WTC11 (cell line): ENCODE results near the gene DDRGK1. TPM values are rescaled to one million over a fixed set of nuclear protein-coding genes. Genes with fewer than 3 reads are reported as not detected.

ENCODE experiments used
- ATAC-seq: fragments of 200-7000 bp; cut with Tn5 transposase; 2 replicates; pipeline ENCODE4 v1.10.0; 2021; ENCODE audit warnings: mild to moderate bottlenecking, moderate library complexity
- CTCF ChIA-PET: fragments of 300-600 bp; sonication (Branson Sonifier 250); formaldehyde crosslinking; loops from one replicate; lab custom pipeline; 2021; ENCODE audit warnings: antibody characterized with exemption; lab: Charles Lee
- POLR2A ChIA-PET: fragments of 350-600 bp; sonication (Branson Sonifier 250); formaldehyde crosslinking; loops from one replicate; lab custom pipeline; 2021; ENCODE audit warnings: antibody characterized with exemption; lab: Charles Lee
- DNase-seq: peaks from one replicate; pipeline ENCODE4 v3.0.0; 2021; ENCODE audit warnings: low spot score
- H3K27ac Mint-ChIP-seq: 2 replicates; pipeline ENCODE4 v1.8.0; 2021; ENCODE audit warnings: mixed read lengths
- H3K27me3 Mint-ChIP-seq: 2 replicates; pipeline ENCODE4 v1.8.0; 2021; ENCODE audit warnings: low read depth, mild to moderate bottlenecking, moderate library complexity, mixed read lengths
- H3K36me3 Mint-ChIP-seq: 2 replicates; pipeline ENCODE4 v1.8.0; 2021; ENCODE audit warnings: mixed read lengths
- H3K4me1 Mint-ChIP-seq: 2 replicates; pipeline ENCODE4 v1.8.0; 2022; ENCODE audit warnings: mixed read lengths
- H3K4me3 Mint-ChIP-seq: 2 replicates; pipeline ENCODE4 v1.8.0; 2021; ENCODE audit warnings: mild to moderate bottlenecking, moderate library complexity, mixed read lengths
- H3K9me3 Mint-ChIP-seq: 2 replicates; pipeline ENCODE4 v1.8.0; 2021; ENCODE audit warnings: mixed read lengths
- CBFB ChIP-seq: sonication (generic); formaldehyde crosslinking; IDR thresholded peaks from 2 replicates; pipeline ENCODE4 v1.8.1; 2022; ENCODE audit warnings: mild to moderate bottlenecking, low read depth, missing genetic modification reagents
- CREB1 ChIP-seq: sonication (generic); formaldehyde crosslinking; IDR thresholded peaks from 2 replicates; pipeline ENCODE4 v1.8.0; 2023; ENCODE audit warnings: mild to moderate bottlenecking, missing genetic modification reagents
- ETV6 ChIP-seq: sonication (generic); formaldehyde crosslinking; IDR thresholded peaks from 2 replicates; pipeline ENCODE4 v1.8.1; 2022; ENCODE audit warnings: mild to moderate bottlenecking, missing genetic modification reagents
- FOXP1 ChIP-seq: sonication (generic); formaldehyde crosslinking; IDR thresholded peaks from 2 replicates; pipeline ENCODE4 v1.8.0; 2022; ENCODE audit warnings: missing genetic modification reagents, mild to moderate bottlenecking, moderate library complexity, borderline replicate concordance
- GABPB1 ChIP-seq: sonication (generic); formaldehyde crosslinking; IDR thresholded peaks from 2 replicates; pipeline ENCODE4 v1.8.1; 2023; ENCODE audit warnings: mild to moderate bottlenecking, missing genetic modification reagents
- IRF2 ChIP-seq: sonication (generic); formaldehyde crosslinking; IDR thresholded peaks from 2 replicates; pipeline ENCODE4 v1.8.0; 2022; ENCODE audit warnings: low read depth, missing genetic modification reagents, borderline replicate concordance
- MXD4 ChIP-seq: fragments of 250-450 bp; sonication (Bioruptor Pico); IDR thresholded peaks from 2 replicates; pipeline ENCODE4 v1.8.0; 2021; ENCODE audit warnings: mild to moderate bottlenecking, moderate library complexity, borderline replicate concordance
- MYBL2 ChIP-seq: sonication (generic); formaldehyde crosslinking; IDR thresholded peaks from 2 replicates; pipeline ENCODE4 v1.8.1; 2023; ENCODE audit warnings: mild to moderate bottlenecking, moderate library complexity, missing genetic modification reagents
- NR3C1 ChIP-seq: sonication (generic); formaldehyde crosslinking; conservative IDR thresholded peaks from 2 replicates; pipeline ENCODE4 v1.8.1; 2023; ENCODE audit warnings: low read depth, mild to moderate bottlenecking, missing genetic modification reagents
- SMAD4 ChIP-seq: sonication (generic); formaldehyde crosslinking; IDR thresholded peaks from 2 replicates; pipeline ENCODE4 v1.8.0; 2022; ENCODE audit warnings: mild to moderate bottlenecking, missing genetic modification reagents
- SOX15 ChIP-seq: fragments of 250-450 bp; sonication (Bioruptor Pico); IDR thresholded peaks from 2 replicates; pipeline ENCODE4 v1.9.0; 2021; ENCODE audit warnings: mild to moderate bottlenecking
- ZNF121 ChIP-seq: sonication (generic); formaldehyde crosslinking; IDR thresholded peaks from 2 replicates; pipeline ENCODE4 v1.8.0; 2023; ENCODE audit warnings: missing genetic modification reagents
- ZNF138 ChIP-seq: sonication (generic); formaldehyde crosslinking; conservative IDR thresholded peaks from 2 replicates; pipeline ENCODE4 v1.8.1; 2022; ENCODE audit warnings: mild to moderate bottlenecking, moderate library complexity, missing genetic modification reagents
- ZNF219 ChIP-seq: sonication (generic); formaldehyde crosslinking; IDR thresholded peaks from 2 replicates; pipeline ENCODE4 v1.8.0; 2023; ENCODE audit warnings: missing genetic modification reagents, mild to moderate bottlenecking, borderline replicate concordance
- ZNF423 ChIP-seq: fragments of 250-450 bp; sonication (Bioruptor Pico); IDR thresholded peaks from 2 replicates; pipeline ENCODE4 v2.1.2; 2022; ENCODE audit warnings: mild to moderate bottlenecking, moderate library complexity
- total RNA-seq: library from RNA; stranded (reverse); gene quantifications from 3 replicates; pipeline ENCODE4 v1.2.3, GENCODE V29; 2021
- TF ChIP-seq, protein P1 (sequence below): sonication (generic); formaldehyde crosslinking; IDR thresholded peaks from 2 replicates; pipeline ENCODE4 v1.8.1; 2023; ENCODE audit warnings: mild to moderate bottlenecking, moderate library complexity, missing genetic modification reagents
- TF ChIP-seq, protein P2 (sequence below): sonication (generic); formaldehyde crosslinking; IDR thresholded peaks from 2 replicates; pipeline ENCODE4 v1.8.1; 2023; ENCODE audit warnings: mild to moderate bottlenecking, missing genetic modification reagents, moderate library complexity
- TF ChIP-seq, protein P3 (sequence below): fragments of 250-450 bp; sonication (Bioruptor Pico); IDR thresholded peaks from 2 replicates; pipeline ENCODE4 v1.9.0; 2021; ENCODE audit warnings: mild to moderate bottlenecking
- TF ChIP-seq, protein P4 (sequence below): sonication (generic); formaldehyde crosslinking; IDR thresholded peaks from 2 replicates; pipeline ENCODE4 v1.8.0; 2023; ENCODE audit warnings: mild to moderate bottlenecking, missing genetic modification reagents
- TF ChIP-seq, protein P5 (sequence below): sonication (generic); formaldehyde crosslinking; IDR thresholded peaks from 2 replicates; pipeline ENCODE4 v1.8.0; 2022; ENCODE audit warnings: mild to moderate bottlenecking, missing genetic modification reagents

The DDRGK1 gene
- total RNA-seq, 1 experiment from 2014 or later = 46.4 TPM

DNA sequence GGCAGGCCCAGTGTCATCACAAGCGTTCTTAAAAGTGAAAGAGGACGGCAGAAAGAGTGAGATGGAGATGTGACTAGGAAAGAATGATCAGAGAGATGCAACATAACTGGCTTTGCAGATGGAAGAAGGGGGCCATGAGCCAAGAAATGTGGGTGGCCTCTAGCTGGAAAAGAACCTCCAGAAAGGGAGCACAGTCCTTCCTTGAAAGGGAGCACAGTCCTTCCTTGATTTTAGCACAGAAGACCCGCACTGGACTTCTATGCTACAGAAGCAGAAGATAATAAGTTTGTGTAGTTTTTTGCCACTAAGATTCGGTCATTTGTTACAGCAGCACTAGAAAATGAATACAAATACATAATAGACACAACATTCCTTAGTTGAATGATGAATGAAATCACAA lies 24.2 kb downstream of the DDRGK1 start:
- Mint-ChIP-seq H3K4me3 (no peak overlapping the region), H3K4me1 (peaks cover 7% of the 10 kb centered on the region)
- POLR2A ChIA-PET = no interaction called here
- TF ChIP-seq GABPB1 (no peak), NR3C1 (CRISPR knock-in tag) (no peak), ETV6 (CRISPR knock-in tag) (no peak), FOXP1 (CRISPR knock-in tag) (no peak), CREB1 (CRISPR knock-in tag) (no peak), SOX15 (no peak), CBFB (CRISPR knock-in tag) (no peak), ZNF423 (CRISPR knock-in tag) (no peak), SMAD4 (no peak), ZNF138 (no peak), MXD4 (CRISPR knock-in tag) (no peak), ZNF219 (CRISPR knock-in tag) (no peak), IRF2 (CRISPR knock-in tag) (no peak), MYBL2 (CRISPR knock-in tag) (no peak), ZNF121 (CRISPR knock-in tag) (no peak)
- TF ChIP-seq, protein P1, sequence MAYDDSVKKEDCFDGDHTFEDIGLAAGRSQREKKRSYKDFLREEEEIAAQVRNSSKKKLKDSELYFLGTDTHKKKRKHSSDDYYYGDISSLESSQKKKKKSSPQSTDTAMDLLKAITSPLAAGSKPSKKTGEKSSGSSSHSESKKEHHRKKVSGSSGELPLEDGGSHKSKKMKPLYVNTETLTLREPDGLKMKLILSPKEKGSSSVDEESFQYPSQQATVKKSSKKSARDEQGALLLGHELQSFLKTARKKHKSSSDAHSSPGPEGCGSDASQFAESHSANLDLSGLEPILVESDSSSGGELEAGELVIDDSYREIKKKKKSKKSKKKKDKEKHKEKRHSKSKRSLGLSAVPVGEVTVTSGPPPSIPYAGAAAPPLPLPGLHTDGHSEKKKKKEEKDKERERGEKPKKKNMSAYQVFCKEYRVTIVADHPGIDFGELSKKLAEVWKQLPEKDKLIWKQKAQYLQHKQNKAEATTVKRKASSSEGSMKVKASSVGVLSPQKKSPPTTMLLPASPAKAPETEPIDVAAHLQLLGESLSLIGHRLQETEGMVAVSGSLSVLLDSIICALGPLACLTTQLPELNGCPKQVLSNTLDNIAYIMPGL (CRISPR knock-in tag) = no peak
- TF ChIP-seq, protein P2, sequence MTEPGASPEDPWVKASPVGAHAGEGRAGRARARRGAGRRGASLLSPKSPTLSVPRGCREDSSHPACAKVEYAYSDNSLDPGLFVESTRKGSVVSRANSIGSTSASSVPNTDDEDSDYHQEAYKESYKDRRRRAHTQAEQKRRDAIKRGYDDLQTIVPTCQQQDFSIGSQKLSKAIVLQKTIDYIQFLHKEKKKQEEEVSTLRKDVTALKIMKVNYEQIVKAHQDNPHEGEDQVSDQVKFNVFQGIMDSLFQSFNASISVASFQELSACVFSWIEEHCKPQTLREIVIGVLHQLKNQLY (CRISPR knock-in tag) = no peak
- TF ChIP-seq, protein P3, sequence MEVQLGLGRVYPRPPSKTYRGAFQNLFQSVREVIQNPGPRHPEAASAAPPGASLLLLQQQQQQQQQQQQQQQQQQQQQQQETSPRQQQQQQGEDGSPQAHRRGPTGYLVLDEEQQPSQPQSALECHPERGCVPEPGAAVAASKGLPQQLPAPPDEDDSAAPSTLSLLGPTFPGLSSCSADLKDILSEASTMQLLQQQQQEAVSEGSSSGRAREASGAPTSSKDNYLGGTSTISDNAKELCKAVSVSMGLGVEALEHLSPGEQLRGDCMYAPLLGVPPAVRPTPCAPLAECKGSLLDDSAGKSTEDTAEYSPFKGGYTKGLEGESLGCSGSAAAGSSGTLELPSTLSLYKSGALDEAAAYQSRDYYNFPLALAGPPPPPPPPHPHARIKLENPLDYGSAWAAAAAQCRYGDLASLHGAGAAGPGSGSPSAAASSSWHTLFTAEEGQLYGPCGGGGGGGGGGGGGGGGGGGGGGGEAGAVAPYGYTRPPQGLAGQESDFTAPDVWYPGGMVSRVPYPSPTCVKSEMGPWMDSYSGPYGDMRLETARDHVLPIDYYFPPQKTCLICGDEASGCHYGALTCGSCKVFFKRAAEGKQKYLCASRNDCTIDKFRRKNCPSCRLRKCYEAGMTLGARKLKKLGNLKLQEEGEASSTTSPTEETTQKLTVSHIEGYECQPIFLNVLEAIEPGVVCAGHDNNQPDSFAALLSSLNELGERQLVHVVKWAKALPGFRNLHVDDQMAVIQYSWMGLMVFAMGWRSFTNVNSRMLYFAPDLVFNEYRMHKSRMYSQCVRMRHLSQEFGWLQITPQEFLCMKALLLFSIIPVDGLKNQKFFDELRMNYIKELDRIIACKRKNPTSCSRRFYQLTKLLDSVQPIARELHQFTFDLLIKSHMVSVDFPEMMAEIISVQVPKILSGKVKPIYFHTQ (CRISPR knock-in tag) = no peak
- TF ChIP-seq, protein P4, sequence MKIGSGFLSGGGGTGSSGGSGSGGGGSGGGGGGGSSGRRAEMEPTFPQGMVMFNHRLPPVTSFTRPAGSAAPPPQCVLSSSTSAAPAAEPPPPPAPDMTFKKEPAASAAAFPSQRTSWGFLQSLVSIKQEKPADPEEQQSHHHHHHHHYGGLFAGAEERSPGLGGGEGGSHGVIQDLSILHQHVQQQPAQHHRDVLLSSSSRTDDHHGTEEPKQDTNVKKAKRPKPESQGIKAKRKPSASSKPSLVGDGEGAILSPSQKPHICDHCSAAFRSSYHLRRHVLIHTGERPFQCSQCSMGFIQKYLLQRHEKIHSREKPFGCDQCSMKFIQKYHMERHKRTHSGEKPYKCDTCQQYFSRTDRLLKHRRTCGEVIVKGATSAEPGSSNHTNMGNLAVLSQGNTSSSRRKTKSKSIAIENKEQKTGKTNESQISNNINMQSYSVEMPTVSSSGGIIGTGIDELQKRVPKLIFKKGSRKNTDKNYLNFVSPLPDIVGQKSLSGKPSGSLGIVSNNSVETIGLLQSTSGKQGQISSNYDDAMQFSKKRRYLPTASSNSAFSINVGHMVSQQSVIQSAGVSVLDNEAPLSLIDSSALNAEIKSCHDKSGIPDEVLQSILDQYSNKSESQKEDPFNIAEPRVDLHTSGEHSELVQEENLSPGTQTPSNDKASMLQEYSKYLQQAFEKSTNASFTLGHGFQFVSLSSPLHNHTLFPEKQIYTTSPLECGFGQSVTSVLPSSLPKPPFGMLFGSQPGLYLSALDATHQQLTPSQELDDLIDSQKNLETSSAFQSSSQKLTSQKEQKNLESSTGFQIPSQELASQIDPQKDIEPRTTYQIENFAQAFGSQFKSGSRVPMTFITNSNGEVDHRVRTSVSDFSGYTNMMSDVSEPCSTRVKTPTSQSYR (CRISPR knock-in tag) = no peak
- TF ChIP-seq, protein P5, sequence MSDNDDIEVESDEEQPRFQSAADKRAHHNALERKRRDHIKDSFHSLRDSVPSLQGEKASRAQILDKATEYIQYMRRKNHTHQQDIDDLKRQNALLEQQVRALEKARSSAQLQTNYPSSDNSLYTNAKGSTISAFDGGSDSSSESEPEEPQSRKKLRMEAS (CRISPR knock-in tag) = no peak
- TF ChIP-seq, all 79 proteins: peak for 0
- Mint-ChIP-seq H3K36me3 (no peaks in the 10 kb centered on the region), H3K27ac (no peak overlapping the region), H3K9me3 (no peaks in the 10 kb centered on the region), H3K27me3 (no peaks in the 10 kb centered on the region)
- no peak for DNase-seq
- no peak for ATAC-seq
- CTCF ChIA-PET = no interaction called here
